K562 (cell line): Measurements from ENCODE around the gene TCF12. TPM values are rescaled to one million over a fixed set of nuclear protein-coding genes. Genes with fewer than 3 reads are reported as not detected.
A peak's percentile ranks its signal among the peaks of the same experiment; 100 is the strongest.

Experiments
- HLTF ChIP-seq: fragments of 450-650 bp; IDR thresholded peaks from 2 replicates; pipeline ENCODE4 v1.6.1; 2016
- HMG20B ChIP-seq: fragments of 250-450 bp; sonication (Bioruptor Pico); IDR thresholded peaks from 2 replicates; pipeline ENCODE4 v1.5.0; 2021; ENCODE audit warnings: mild to moderate bottlenecking
- MAZ ChIP-seq, 2 experiments: fragments of 450-650 bp in 1 of 2; sonication (generic) in 1 of 2; formaldehyde crosslinking; IDR thresholded peaks in 1 of 2; conservative IDR thresholded peaks in 1 of 2; 2 replicates each; pipeline versions ENCODE4 v1.4.0 to v1.5.0; 2020; ENCODE audit warnings: mild to moderate bottlenecking in 1 of 2, missing genetic modification reagents in 1 of 2
- MGA ChIP-seq: fragments of 450-650 bp; IDR thresholded peaks from 2 replicates; pipeline ENCODE4 v1.6.1; 2016; ENCODE audit warnings: mild to moderate bottlenecking, moderate library complexity
- NRF1 ChIP-seq, 2 experiments: fragments of 450-650 bp; IDR thresholded peaks in 1 of 2; conservative IDR thresholded peaks in 1 of 2; 2 replicates each; pipeline ENCODE4 v1.6.1; 2014; ENCODE audit warnings: mild to moderate bottlenecking in 2 of 2
- OTX1 ChIP-seq: fragments of 450-650 bp; formaldehyde crosslinking; IDR thresholded peaks from 2 replicates; pipeline ENCODE4 v1.4.0; 2022; ENCODE audit warnings: mild to moderate bottlenecking
- RAD51 ChIP-seq: fragments of 450-650 bp; IDR thresholded peaks from 2 replicates; pipeline ENCODE4 v1.7.1; 2016; ENCODE audit warnings: low read depth, mild to moderate bottlenecking, borderline replicate concordance
- RCOR1 ChIP-seq, 2 experiments: IDR thresholded peaks; 2 replicates each; pipeline ENCODE4 v1.6.1; 2012; ENCODE audit warnings: low read depth in 2 of 2, low read length in 2 of 2, borderline replicate concordance in 1 of 2, improper control_type of control experiment in 1 of 2
- TCF7L2 ChIP-seq: fragments of 150-350 bp; IDR thresholded peaks from 2 replicates; pipeline ENCODE4 v1.6.1; 2016; ENCODE audit warnings: low read depth, mild to moderate bottlenecking, low read length, moderate library complexity
- THAP12 ChIP-seq: fragments of 250-450 bp; sonication (Bioruptor Pico); IDR thresholded peaks from 2 replicates; pipeline ENCODE4 v1.9.0; 2021; ENCODE audit warnings: mild to moderate bottlenecking, inconsistent platforms
- ZFP30 ChIP-seq: fragments of 250-450 bp; sonication (Bioruptor Pico); IDR thresholded peaks from 2 replicates; pipeline ENCODE4 v1.8.0; 2022; ENCODE audit warnings: moderate library complexity, mild to moderate bottlenecking, inconsistent platforms, borderline replicate concordance
- polyA plus RNA-seq, 8 experiments: library from polyadenylated mRNA; depleted of rRNA in 4 of 8; stranded (reverse) in 5 of 8; unstranded in 3 of 8; fragments of >200 nt; fragmentation: Nextera tagmentation in 2 of 8; fragmentation: Illumina TruSeq in 1 of 8; extraction: Ambion mirVana in 2 of 8; extraction: Trizol in 1 of 8; gene quantifications; 2 replicates each; pipeline versions ENCODE4 v1.2.1 to v1.2.3, GENCODE V29; 2011 to 2014; ENCODE audit warnings: inconsistent platforms in 1 of 8, missing spikeins in 1 of 8
- total RNA-seq, 7 experiments: library from RNA; depleted of rRNA in 6 of 7; stranded (reverse); fragments of >200 nt in 6 of 7; fragmentation: Illumina TruSeq in 2 of 7; extraction: Trizol in 2 of 7; gene quantifications; 2 replicates each; pipeline versions ENCODE4 v1.2.1 to v1.2.3, GENCODE V29; 2011 to 2021; ENCODE audit warnings: low replicate concordance in 1 of 7

The TCF12 gene
- total and polyA plus RNA-seq, 9 of the 15 experiments (the other 6 are each of a cell fraction or from before 2014, with no cell fraction given) = 10.5 to 132 (median 52.9) TPM

DNA sequence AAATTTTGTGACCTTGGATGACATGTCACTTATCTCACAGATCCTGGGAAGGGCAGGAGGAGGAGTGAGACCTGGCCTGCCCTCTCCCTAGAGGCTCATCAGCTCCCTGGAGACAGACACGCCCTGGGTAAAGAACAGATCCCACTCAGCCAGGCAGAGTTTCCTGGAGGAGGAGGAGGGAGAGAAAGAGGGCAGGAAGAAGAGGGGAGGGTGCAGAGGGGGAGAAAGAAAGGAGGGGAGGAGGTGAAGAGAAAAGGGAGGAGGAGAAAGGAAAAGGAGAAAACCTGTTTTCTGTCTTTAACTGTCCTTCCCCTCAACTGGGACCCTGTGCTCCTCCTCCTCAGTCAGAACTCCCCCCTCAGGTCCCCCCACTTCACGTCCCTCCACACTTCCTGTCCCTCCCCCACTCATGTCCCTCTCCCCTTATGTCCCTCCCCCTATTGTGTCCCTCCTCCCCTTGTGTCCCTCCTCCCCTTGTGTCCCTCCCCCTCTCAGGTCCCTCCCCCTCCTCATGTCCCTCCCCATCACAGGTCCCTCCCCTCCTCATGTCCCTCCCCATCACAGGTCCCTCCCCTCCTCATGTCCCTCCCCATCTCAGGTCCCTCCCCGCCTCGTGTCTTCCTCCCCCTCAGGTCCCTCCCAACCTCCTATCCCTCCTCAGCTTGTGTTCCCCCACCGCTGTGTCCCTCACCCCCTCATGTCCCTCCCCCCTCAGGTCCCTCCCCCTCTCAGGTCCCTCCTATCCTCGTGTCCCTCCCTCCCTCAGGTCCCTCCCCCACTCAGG lies 405.6 kb downstream of the TCF12 start (continued):
- TF ChIP-seq OTX1 (CRISPR knock-in tag) (peak; percentile 96), NRF1 (conservative IDR thresholded peaks at IDR 0.05 in 1 of 2, IDR thresholded peaks at IDR 0.05 in 1 of 2) (peak; percentile 32 to 34; a peak in 2 of 4 replicates), RCOR1 (IDR thresholded peaks at IDR 0.05; ENCODE audit: borderline replicate concordance in 1 of 2, low read depth in 2 of 2, low read length in 2 of 2) (peak in 1 of 2 experiments; percentile 40; a peak in 1 of 4 replicates), MAZ (CRISPR knock-in tag; conservative IDR thresholded peaks at IDR 0.05 in 1 of 2, IDR thresholded peaks at IDR 0.05 in 1 of 2) (peak; percentile 69 to 90), RAD51 (0 out of 2 replicates have a peak, but pooled peaks have one; percentile 29), HMG20B (CRISPR knock-in tag) (no peak), HLTF (peak; percentile 90; the same call in 1 of the 2 replicates), MGA (no peak), ZFP30 (no peak), THAP12 (peak; percentile 34; the same call in 1 of the 2 replicates), TCF7L2 (peak; percentile 47; the same call in 1 of the 2 replicates)
